Measurements from ENCODE around the gene MRPS15.

MRPS15 gene

DNA sequence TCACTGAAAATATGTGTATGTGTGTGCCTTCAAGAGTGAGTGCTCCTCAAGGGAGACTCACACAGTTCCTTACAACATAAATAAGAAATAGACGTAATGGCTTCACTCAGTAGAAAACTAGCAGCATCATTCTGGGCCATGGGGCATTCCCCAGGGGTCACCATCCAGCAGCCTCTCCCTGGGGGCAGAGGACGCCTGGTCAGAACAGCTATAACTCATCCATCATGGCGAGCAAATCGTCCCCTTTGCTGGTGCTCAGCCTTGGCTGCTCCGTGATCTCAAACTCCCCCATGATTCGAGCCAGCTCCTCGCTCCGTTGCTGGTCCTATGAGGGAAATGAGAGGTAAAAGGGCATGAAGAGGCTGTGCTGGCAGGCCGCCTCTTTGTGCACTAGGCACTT is 46.3 kb downstream of the MRPS15 start:
- no peak for DNase-seq

DNA sequence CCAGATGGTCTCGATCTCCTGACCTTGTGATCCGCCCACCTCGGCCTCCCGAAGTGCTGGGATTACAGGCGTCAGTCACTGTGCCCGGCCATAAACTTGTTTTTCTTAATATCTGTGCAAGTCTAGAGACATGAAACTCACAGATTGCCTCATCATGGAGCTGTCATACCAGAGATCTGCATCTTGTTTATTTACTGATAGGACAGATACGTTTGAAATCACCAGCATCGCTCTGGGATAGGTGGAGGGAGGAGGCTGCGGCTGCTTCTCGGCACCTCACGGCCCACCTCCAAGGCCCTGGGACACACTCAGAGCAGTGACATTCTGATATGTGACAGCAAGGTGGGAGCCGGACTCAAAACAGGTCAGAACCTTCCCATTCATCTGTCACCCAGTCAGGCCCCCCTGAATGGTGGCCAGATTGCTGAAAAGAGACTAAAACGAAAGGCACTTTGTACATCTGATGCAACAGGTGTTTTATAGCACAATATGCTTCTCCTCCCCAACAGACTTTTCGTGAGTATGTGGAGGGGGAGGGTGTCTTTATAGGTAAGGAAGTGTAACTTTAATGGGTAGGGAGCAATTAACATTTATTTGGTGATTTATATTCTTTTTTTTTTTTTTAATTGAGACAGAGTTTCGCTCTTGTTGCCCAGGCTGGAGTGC is 48.4 kb downstream of the MRPS15 start:
- DNase-seq: no peak

DNA sequence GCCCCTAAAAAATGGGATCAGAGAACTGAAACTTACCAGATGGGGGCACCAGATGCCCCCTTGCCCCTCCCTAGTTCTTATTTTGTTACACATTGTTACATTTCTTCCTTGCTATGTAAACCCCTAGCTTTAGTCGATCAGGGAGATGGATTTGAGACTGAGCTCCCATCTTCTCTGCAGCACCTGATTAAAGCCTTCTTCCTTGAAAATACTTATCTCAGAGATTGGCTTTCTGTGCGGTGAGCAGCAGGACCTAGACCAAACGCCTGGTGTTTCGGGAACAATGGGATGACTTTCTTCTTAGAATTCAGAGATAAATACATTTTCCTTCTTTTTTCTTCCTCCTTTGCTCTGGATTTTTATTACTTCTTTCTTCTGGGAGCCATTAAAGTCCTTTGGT is 49.8 kb downstream of the MRPS15 start:
- no peak for DNase-seq

DNA sequence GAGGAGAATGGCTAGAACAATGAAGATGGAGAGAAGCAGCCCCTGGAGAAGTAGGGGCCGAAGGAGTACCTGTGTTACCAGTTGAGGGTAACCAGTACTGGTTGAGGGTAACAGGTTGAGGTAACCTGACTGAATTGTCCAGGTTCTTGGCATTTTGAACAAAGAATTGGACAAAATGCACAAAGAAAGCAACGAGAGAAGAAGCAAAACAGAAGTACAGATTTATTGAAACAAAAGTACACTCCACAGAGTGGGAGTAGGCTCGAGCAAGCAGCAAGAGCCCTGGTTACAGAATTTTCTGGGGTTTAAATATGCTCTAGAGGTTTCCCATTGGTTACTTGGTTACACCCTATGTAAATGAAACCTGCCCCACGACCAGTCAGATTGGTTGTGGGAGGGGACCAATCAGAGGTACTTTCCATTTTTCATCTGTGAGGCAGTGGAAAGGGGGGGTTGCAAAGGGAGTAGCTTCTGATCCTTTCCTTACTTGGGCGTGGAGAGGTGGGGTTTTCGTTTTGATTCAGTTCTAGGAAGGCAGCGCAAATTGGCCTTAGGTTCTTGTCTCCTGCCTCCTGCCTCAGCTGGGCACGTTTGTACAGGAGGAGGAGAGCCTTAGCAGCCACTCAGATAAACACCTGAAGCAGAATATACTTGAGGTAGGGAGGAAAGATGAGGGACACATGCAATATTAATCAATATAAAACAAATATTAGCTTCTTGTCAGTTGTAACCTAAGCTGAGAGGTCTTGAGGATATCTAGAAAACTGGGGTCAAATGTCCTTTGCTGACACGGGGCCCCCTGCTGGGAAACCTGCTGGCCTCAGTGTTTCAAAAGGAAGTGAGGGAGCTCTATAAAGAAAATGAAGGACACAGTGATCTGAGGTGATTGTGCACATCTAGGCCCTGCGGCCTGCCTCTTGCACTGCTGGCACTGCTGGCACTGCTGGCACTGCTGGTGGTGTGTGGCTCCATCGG is 52.2 kb downstream of the MRPS15 start:
- DNase-seq: peak; percentile 61

DNA sequence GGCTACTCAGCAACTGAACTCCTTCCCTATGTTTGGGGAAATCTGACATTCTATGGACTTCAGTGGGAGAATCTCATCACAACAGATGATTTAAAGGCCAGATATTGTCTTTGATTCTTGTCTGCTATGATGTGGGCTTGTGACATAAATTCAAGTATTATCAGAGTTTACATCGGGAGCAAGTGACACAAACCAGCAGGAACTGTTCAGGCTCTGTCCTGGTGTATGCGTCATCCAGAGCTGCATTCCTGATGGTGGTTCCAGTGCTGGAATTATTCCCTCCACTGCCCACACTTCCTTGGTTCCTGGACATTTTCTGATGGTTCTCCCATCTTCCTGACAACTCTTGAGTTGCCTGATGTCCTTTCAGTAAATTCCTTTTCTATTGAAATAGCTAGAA is 55.7 kb downstream of the MRPS15 start:
- no peak for DNase-seq

DNA sequence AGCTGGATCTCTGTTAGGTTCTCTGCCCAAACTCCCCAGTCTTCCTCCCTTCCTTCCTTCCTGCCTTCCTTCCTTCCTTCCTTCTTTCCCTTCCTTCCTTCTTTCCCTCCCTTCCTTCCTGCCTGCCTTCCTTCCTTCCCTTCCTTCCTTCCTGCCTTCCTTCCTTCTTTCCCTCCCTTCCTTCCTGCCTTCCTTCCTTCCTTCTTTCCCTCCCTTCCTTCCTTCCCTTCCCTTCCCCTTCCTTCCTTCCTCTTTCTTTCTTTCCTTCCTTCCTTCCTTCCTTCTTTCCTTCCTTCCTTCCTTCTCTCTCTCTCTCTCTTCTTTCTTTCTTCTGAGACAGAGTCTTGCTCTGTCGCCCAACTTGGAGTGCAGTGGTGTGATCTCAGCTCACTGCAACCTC is 57.7 kb downstream of the MRPS15 start:
- DNase-seq: no peak
